Measurements from ENCODE around the gene TCF4. TPM values are rescaled to one million over a fixed set of nuclear protein-coding genes. Genes with fewer than 3 reads are reported as not detected.

The TCF4 gene
- polyA plus RNA-seq, 1 experiment: 47.3 TPM

DNA sequence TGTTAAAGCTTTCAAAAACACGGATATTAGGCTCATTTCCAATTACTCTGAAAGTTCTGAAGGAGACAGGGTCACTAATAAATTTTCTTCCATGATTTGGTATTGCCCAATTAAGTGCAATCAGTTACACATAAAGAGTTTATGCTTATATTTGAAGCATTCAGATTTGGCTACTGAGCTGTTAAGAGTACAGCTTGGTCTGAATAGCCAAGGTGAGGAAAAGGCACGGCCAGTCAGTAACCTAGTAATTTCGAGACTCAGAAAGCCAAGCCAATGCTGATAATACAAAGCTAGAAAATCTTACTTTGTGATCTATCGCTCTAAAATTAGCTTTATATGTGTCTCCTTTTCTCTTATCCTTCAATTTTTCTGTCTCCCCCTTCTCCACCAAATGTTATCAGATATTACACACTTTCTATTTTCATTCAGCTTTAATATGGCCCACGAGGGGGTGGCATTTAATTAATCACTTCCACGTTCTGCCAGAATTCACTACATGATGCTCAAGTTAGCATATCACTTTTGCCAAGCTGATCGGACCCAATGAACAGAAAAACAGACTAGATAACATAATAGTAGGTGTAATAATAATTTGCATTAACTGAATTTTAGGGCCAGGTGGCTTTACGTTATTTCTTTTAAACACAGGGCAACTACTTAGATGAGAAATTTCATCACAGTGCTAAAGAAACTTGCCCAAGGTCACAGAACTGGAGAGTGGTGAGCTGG, 138.4 kb downstream of the TCF4 start:
- TF ChIP-seq, protein P1, sequence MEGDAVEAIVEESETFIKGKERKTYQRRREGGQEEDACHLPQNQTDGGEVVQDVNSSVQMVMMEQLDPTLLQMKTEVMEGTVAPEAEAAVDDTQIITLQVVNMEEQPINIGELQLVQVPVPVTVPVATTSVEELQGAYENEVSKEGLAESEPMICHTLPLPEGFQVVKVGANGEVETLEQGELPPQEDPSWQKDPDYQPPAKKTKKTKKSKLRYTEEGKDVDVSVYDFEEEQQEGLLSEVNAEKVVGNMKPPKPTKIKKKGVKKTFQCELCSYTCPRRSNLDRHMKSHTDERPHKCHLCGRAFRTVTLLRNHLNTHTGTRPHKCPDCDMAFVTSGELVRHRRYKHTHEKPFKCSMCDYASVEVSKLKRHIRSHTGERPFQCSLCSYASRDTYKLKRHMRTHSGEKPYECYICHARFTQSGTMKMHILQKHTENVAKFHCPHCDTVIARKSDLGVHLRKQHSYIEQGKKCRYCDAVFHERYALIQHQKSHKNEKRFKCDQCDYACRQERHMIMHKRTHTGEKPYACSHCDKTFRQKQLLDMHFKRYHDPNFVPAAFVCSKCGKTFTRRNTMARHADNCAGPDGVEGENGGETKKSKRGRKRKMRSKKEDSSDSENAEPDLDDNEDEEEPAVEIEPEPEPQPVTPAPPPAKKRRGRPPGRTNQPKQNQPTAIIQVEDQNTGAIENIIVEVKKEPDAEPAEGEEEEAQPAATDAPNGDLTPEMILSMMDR (IDR thresholded peaks at IDR 0.05; ENCODE audit: low read depth, low read length): no peak
- H3K9me3 ChIP-seq (ENCODE audit: control insufficient read depth, insufficient read depth, low read length): peaks cover 6% of the 10 kb centered on the region; the same call in 1 of the 2 replicates
- no peak overlapping the region for H3K27ac ChIP-seq (ENCODE audit: low read depth, low read length)
- POLR2A ChIA-PET: no interaction called here
- CTCF ChIA-PET: interaction anchor here (0.6 to 2.3 kb wide), 3 partner anchors 34 to 766 kb away, joined by 3 to 9 read pairs (median 3); no protein-coding TSS in a partner anchor
- no peaks in the 10 kb centered on the region for H3K27me3 ChIP-seq (ENCODE audit: control insufficient read depth, insufficient read depth, low read length)
- no peak for DNase-seq (ENCODE audit: low read depth, low spot score)
- H3K4me3 ChIP-seq (ENCODE audit: low read depth, low read length): no peak overlapping the region

DNA sequence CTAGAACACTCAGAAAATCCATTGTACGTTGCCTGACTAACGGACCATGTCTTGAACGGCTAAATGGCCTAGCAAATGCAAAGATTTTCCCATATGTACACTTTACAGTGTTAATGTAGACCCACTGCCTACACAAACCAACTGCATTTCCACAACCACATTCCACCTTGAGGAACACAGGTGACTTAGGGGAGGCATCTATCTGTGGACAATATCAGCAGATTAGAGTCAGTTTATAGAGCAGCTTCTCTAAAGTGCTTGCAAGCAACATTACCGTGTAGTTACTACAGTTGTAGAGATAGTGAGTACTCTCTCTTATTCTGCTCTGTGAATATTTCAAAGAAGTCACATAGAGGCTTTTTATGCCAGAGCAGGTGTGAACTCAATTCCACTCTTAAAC, 139.6 kb downstream of the TCF4 start:
- Histone ChIP-seq H3K4me3 (ENCODE audit: low read depth, low read length) (no peak overlapping the region), H3K27ac (ENCODE audit: low read depth, low read length) (no peak overlapping the region), H3K9me3 (ENCODE audit: control insufficient read depth, insufficient read depth, low read length) (peaks cover 6% of the 10 kb centered on the region; the same call in 1 of the 2 replicates), H3K27me3 (ENCODE audit: control insufficient read depth, insufficient read depth, low read length) (no peaks in the 10 kb centered on the region)
- DNase-seq (ENCODE audit: low read depth, low spot score): no peak
- ChIA-PET CTCF (interaction anchor here (2.3 kb wide), 1 partner anchor 33 kb away, joined by 9 read pairs; no protein-coding TSS in a partner anchor), POLR2A (no interaction called here)
- TF ChIP-seq, protein P1 (IDR thresholded peaks at IDR 0.05; ENCODE audit: low read depth, low read length): no peak

DNA sequence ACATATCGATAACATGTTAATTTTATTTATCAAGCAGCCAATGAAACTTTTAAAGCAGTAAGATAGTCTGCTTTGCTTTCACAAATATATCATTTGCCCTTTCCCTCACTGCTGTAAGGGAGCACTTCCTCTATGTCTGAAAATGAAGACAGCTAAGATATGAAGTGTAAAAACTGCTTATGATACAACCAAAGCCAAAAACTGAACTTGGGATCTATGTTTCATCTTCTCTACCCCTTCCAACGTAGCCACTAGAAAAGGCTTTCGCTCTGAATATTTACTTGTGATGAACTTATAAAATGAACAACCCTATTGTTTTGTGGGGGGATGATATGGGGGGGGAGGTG, 140.3 kb downstream of the TCF4 start:
- ChIA-PET POLR2A (no interaction called here), CTCF (no interaction called here)
- no peaks in the 10 kb centered on the region for H3K27me3 ChIP-seq (ENCODE audit: control insufficient read depth, insufficient read depth, low read length)
- H3K27ac ChIP-seq (ENCODE audit: low read depth, low read length): no peak overlapping the region
- peaks cover 6% of the 10 kb centered on the region; the same call in 1 of the 2 replicates for H3K9me3 ChIP-seq (ENCODE audit: control insufficient read depth, insufficient read depth, low read length)
- DNase-seq (ENCODE audit: low read depth, low spot score): no peak
- TF ChIP-seq, protein P1 (IDR thresholded peaks at IDR 0.05; ENCODE audit: low read depth, low read length): no peak
- H3K4me3 ChIP-seq (ENCODE audit: low read depth, low read length): no peak overlapping the region

DNA sequence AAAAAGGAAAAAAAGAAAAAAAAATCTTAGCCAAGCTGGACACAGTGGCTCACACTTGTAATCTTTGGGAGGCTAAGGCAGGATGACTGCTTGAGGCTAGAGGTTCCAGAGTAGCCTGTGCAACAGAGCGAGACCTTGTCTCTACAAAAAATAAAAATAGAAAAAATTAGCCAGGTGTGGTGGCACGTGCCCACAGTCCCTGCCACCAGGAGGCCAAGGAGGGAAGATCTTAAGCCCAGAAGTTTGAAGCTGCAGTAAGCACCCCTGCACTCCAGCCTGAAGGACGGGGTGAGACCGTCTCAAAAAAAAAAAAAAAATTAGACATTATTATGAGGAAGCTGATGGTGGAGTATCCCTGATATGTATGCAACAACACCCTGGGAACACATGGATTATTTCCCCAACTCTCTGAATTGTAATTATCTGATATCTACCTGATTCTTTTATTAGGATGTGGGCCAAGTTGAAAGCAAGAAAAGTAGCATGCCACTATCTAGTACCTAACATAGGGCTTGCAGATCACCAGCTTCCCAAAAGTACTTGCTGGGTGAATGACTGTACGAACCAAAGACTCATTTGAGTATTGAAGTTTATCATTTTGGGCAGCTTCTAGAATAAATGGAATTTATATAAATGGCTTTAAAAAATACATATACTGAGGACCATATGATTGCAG, 140.9 kb downstream of the TCF4 start:
- CTCF ChIA-PET: interaction anchor here (0.7 kb wide), 1 partner anchor 206 kb away, joined by 4 read pairs; no protein-coding TSS in a partner anchor
- H3K27ac ChIP-seq (ENCODE audit: low read depth, low read length): no peak overlapping the region

More for the DNA sequence above, 140.9 kb downstream of the TCF4 start:
- POLR2A ChIA-PET: no interaction called here
- H3K9me3 ChIP-seq (ENCODE audit: control insufficient read depth, insufficient read depth, low read length): peaks cover 6% of the 10 kb centered on the region; the same call in 1 of the 2 replicates
- no peak for DNase-seq (ENCODE audit: low read depth, low spot score)
- TF ChIP-seq, protein P1 (IDR thresholded peaks at IDR 0.05; ENCODE audit: low read depth, low read length): no peak
- H3K27me3 ChIP-seq (ENCODE audit: control insufficient read depth, insufficient read depth, low read length): no peaks in the 10 kb centered on the region
- no peak overlapping the region for H3K4me3 ChIP-seq (ENCODE audit: low read depth, low read length)

All from AG04450 (cell line).